Large intestine (tissue), 3 donors: Measurements from ENCODE around the gene RPS6KA5. TPM values are rescaled to one million over a fixed set of nuclear protein-coding genes. Genes with fewer than 3 reads are reported as not detected.
"Not testable (repeated sequence)": the region's sequence is repeated elsewhere in the genome, so short reads cannot be mapped to it uniquely, and the experiment has no call there.

Experiments
- DNase-seq, 2 donors: peaks; one replicate each; pipeline versions ENCODE4 v3.0.0 to v3.0.0-alpha.2; 2013
- H3K27ac ChIP-seq: one replicate; pipeline ENCODE4 v1.5.1; 2013; ENCODE audit warnings: low read length
- H3K27me3 ChIP-seq: 2 replicates; pipeline ENCODE4 v1.6.1; 2013; ENCODE audit warnings: low read length; ENCODE audit not compliant: control insufficient read depth, insufficient read depth
- H3K36me3 ChIP-seq: 2 replicates; pipeline ENCODE4 v1.6.1; 2013; ENCODE audit warnings: low read length; ENCODE audit not compliant: control insufficient read depth, insufficient read depth
- H3K4me1 ChIP-seq: one replicate; pipeline ENCODE4 v1.6.1; 2013; ENCODE audit warnings: low read length; ENCODE audit not compliant: control insufficient read depth, insufficient read depth
- H3K4me3 ChIP-seq: one replicate; pipeline ENCODE4 v1.5.1; 2013; ENCODE audit warnings: low read length
- H3K9me3 ChIP-seq: one replicate; pipeline ENCODE4 v1.6.1; 2013; ENCODE audit warnings: mild to moderate bottlenecking, low read depth, low read length, moderate library complexity; ENCODE audit not compliant: control insufficient read depth
- WGBS: methylation state at CpG from one replicate; pipeline ENCODE4 v1.1.5; 2013; ENCODE audit warnings: low lambda C conversion rate; ENCODE audit not compliant: insufficient coverage; 5-methylcytosine and 5-hydroxymethylcytosine counted together
- polyA plus RNA-seq: library from polyadenylated mRNA; unstranded; fragments of 120-200 nt; gene quantifications from one replicate; pipeline ENCODE4 v1.2.1, GENCODE V29; 2013

The RPS6KA5 gene
- polyA plus RNA-seq, 1 donor: 8.6 TPM

DNA sequence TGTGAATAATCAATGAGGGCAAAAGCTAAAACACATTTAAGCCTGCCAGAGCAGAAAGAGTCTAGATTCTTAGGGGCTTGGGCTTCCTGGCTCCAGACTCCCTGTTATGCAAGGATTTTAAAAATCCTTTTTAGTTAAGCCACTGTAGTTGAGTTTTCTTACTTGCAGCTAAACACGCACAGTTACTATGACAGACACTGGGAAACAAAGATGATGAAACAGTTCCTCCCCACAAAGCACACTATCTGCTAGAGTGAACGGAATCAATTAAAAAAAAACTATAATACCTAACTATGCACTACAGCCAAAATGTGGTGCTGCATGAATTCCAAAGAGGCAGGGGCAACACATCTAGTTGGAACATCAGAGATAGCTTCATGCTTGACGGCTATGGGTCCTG lies 28.2 kb downstream of the RPS6KA5 start:
- H3K9me3 ChIP-seq: no peaks in the 10 kb centered on the region
- WGBS: no CpG with 5 or more reads among the region's 3 CpGs
- H3K27ac ChIP-seq: no peak overlapping the region
- H3K4me1 ChIP-seq: no peaks in the 10 kb centered on the region
- DNase-seq: no peak
- H3K4me3 ChIP-seq: no peak overlapping the region
- H3K36me3 ChIP-seq: no peaks in the 10 kb centered on the region
- H3K27me3 ChIP-seq: no peaks in the 10 kb centered on the region

DNA sequence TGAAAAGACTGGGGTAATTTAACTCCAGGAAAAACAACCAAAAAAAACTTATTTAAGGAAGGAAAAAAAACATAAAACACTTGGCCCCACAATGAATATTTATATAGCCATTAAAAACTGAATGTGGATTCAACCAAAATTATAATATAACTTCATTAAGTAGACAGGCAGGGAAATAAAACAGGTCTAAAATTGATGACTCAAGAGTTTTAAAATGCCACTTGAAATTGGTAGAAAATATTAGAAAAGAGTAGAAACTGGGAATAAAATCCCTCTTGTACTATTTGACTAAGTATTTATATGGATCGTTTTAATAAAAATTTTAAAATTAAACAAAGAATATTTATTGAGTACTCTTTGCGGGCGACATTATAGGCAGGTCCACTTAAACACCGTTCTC lies 28.8 kb downstream of the RPS6KA5 start:
- no peaks in the 10 kb centered on the region for H3K27me3 ChIP-seq
- no peak overlapping the region for H3K4me3 ChIP-seq
- WGBS: 96% methylated on average over 3 of the region's 4 CpGs
- no peak for DNase-seq
- H3K27ac ChIP-seq: no peak overlapping the region
- H3K9me3 ChIP-seq: no peaks in the 10 kb centered on the region
- H3K36me3 ChIP-seq: no peaks in the 10 kb centered on the region
- no peaks in the 10 kb centered on the region for H3K4me1 ChIP-seq

- Histone ChIP-seq H3K4me3 (no peak overlapping the region), H3K27me3 (no peaks in the 10 kb centered on the region), H3K27ac (no peak overlapping the region), H3K9me3 (no peaks in the 10 kb centered on the region), H3K4me1 (no peaks in the 10 kb centered on the region), H3K36me3 (no peaks in the 10 kb centered on the region)
- 57% methylated on average over 1 of the region's 1 CpG for WGBS
- DNase-seq: no peak
These were observed 30.8 kb downstream of the RPS6KA5 start for GRCh38 chr14:91029456-91030217.

GRCh38 chr14:91027561-91027960 lies 32.9 kb downstream of the RPS6KA5 start:
- Histone ChIP-seq H3K9me3 (no peaks in the 10 kb centered on the region), H3K4me1 (no peaks in the 10 kb centered on the region), H3K36me3 (no peaks in the 10 kb centered on the region), H3K27me3 (no peaks in the 10 kb centered on the region), H3K4me3 (no peak overlapping the region), H3K27ac (no peak overlapping the region)
- DNase-seq: no peak

- DNase-seq: peak; percentile 32 to 71
- H3K27me3 ChIP-seq: not testable (repeated sequence)
These were observed 37.8 kb downstream of the RPS6KA5 start for GRCh38 chr14:91022622-91023028.

GRCh38 chr14:91021991-91022621 lies 38.3 kb downstream of the RPS6KA5 start:
- WGBS: 83% methylated on average over 1 of the region's 1 CpG
- peak overlapping the region; percentile 53 for H3K27ac ChIP-seq
- no peaks in the 10 kb centered on the region for H3K36me3 ChIP-seq
- DNase-seq: no peak
- no peaks in the 10 kb centered on the region for H3K9me3 ChIP-seq
- H3K27me3 ChIP-seq: no peaks in the 10 kb centered on the region
- H3K4me1 ChIP-seq: peaks cover 14% of the 10 kb centered on the region
- no peak overlapping the region for H3K4me3 ChIP-seq

More at GRCh38 chr14:91022622-91023028, 37.8 kb downstream of the RPS6KA5 start:
- H3K27ac ChIP-seq: peak overlapping the region; percentile 53
- H3K4me3 ChIP-seq, H3K36me3 ChIP-seq, H3K9me3 ChIP-seq: not testable (repeated sequence)
- H3K4me1 ChIP-seq: peaks cover 11% of the 10 kb centered on the region
- no CpG with 5 or more reads among the region's 9 CpGs for WGBS

DNA sequence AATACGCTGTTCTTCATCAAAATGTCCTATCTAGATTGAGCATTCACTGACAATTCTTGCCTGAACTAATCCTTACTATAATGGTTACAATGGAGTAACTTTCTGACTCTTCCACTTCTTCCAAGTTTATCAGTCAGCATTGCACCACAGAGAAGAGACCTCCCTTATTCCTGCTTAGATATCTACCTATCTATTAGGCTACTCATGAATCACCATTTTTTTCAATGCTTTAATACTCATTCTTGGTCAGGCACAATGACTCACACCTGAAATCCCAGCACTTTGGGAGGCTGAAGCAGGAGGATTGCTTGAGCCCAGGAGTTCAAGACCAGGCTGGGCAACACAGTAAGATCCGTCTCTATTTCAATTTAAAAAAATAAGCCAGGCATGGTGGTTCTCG lies 39.3 kb downstream of the RPS6KA5 start:
- Histone ChIP-seq H3K27ac (no peak overlapping the region), H3K36me3 (no peaks in the 10 kb centered on the region), H3K4me3 (no peak overlapping the region), H3K4me1 (peaks cover 14% of the 10 kb centered on the region), H3K9me3 (no peaks in the 10 kb centered on the region), H3K27me3 (no peaks in the 10 kb centered on the region)
- WGBS: 100% methylated on average over 1 of the region's 3 CpGs
- no peak for DNase-seq

DNA sequence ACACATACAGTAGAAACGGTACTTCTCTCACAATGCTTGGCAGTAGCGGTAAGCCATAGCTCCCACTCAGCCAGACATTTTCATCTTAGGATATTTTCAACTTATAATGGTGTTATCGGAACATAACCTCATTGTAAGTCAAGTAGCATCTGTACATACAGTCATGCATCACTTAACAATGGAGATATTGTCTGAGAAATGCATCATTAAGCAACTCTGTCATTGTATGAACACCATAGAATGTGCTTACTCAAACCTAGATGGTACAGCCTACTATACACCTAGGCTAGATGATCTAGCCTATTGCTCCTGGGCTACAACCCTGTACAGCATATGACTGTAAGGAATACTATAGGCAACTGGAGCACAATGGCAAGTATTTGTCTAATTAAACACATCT lies 40.8 kb downstream of the RPS6KA5 start:
- H3K4me1 ChIP-seq: peaks cover 14% of the 10 kb centered on the region
- DNase-seq: no peak
- no peaks in the 10 kb centered on the region for H3K9me3 ChIP-seq
- H3K27ac ChIP-seq: peak overlapping the region; percentile 77
- H3K4me3 ChIP-seq: no peak overlapping the region
- WGBS: no CpG with 5 or more reads among the region's 3 CpGs
- H3K27me3 ChIP-seq: no peaks in the 10 kb centered on the region
- H3K36me3 ChIP-seq: no peaks in the 10 kb centered on the region

- WGBS: no CpG with 5 or more reads among the region's 5 CpGs
- Histone ChIP-seq H3K36me3 (no peaks in the 10 kb centered on the region), H3K9me3 (no peaks in the 10 kb centered on the region), H3K4me3 (no peak overlapping the region), H3K27ac (peak overlapping the region; percentile 77), H3K27me3 (no peaks in the 10 kb centered on the region), H3K4me1 (peaks cover 14% of the 10 kb centered on the region)
- peak; percentile 74 to 82 for DNase-seq
These were observed 42.0 kb downstream of the RPS6KA5 start for GRCh38 chr14:91018481-91018880.

DNA sequence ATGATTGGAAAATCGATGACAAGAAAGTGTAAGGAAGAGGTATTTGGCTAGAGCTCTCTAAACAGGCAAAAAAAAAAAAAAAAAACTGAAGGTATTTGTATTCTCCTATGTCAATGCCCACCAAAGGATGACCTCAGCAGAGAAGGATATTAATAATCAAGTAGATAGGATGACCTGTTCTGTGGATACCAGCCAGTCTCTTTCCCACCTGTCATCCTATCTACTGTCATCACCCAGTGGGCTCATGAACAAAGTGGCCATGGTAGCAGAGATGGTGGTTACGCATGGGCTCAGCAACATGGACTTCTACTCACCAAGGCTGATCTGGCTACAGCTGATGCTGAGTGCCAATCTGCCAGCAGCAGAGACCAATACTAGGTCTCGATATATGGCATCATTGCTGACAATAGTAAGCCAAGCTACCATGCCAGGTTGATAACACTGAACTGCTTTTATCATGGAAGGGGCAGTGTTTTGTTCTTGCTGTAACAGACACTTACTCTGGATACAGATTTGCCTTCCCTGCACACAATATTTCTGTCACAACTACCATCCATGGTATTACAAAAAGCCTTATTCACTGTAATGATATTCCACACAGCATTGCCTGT lies 43.5 kb downstream of the RPS6KA5 start:
- WGBS: no CpG with 5 or more reads among the region's 3 CpGs
- peaks cover 14% of the 10 kb centered on the region for H3K4me1 ChIP-seq
- H3K9me3 ChIP-seq: no peaks in the 10 kb centered on the region
- H3K27me3 ChIP-seq: no peaks in the 10 kb centered on the region
- no peak overlapping the region for H3K4me3 ChIP-seq
- no peaks in the 10 kb centered on the region for H3K36me3 ChIP-seq
- peak overlapping the region; percentile 77 for H3K27ac ChIP-seq
- DNase-seq: no peak
